AG04450 (cell line): ENCODE measurements around the gene SACS. TPM values are rescaled to one million over a fixed set of nuclear protein-coding genes. Genes with fewer than 3 reads are reported as not detected.

Source experiments
- CTCF ChIA-PET: fragments of 300-600, 350-600 bp; formaldehyde crosslinking; extraction: SDS; loops from one replicate; lab custom pipeline; 2022; ENCODE audit warnings: antibody characterized with exemption, inconsistent platforms; lab: Charles Lee
- POLR2A ChIA-PET: fragments of 350-600 bp; formaldehyde crosslinking; extraction: SDS; loops from one replicate; lab custom pipeline; 2021; ENCODE audit warnings: antibody characterized with exemption, inconsistent platforms; lab: Yijun Ruan, JAX
- DNase-seq: peaks from one replicate; pipeline ENCODE4 v3.0.0-alpha.2; 2011; ENCODE audit warnings: low read depth, low spot score
- H3K27ac ChIP-seq: one replicate; pipeline ENCODE4 v1.5.1; 2012; ENCODE audit warnings: low read depth, low read length, control low read depth
- H3K27me3 ChIP-seq: one replicate; pipeline ENCODE4 v1.6.0; 2012; ENCODE audit warnings: low read length; ENCODE audit not compliant: control insufficient read depth, insufficient read depth
- H3K4me3 ChIP-seq: 2 replicates; pipeline ENCODE4 v1.5.1; 2011; ENCODE audit warnings: mild to moderate bottlenecking, low read depth, low read length, control low read depth
- H3K9me3 ChIP-seq: 2 replicates; pipeline ENCODE4 v1.5.1; 2012; ENCODE audit warnings: low read length; ENCODE audit not compliant: control insufficient read depth, insufficient read depth
- CTCF ChIP-seq: IDR thresholded peaks from 2 replicates; pipeline ENCODE4 v1.5.1; 2011; ENCODE audit warnings: low read depth, low read length, control low read depth, inconsistent platforms
- polyA plus RNA-seq: library from polyadenylated mRNA; depleted of rRNA; stranded (reverse); fragments of >200 nt; gene quantifications from 2 replicates; pipeline ENCODE4 v1.2.3, GENCODE V29; 2011

The SACS gene
- polyA plus RNA-seq, 1 experiment: 53.9 TPM

GRCh38 chr13:23467048-23467931, 33.8 kb upstream of the SACS start:
- Histone ChIP-seq H3K4me3 (no peak overlapping the region), H3K9me3 (no peaks in the 10 kb centered on the region), H3K27me3 (no peaks in the 10 kb centered on the region), H3K27ac (peak overlapping the region; percentile 40)
- CTCF ChIA-PET: interaction anchor here (0.5 to 1.7 kb wide), 18 partner anchors 8 to 494 kb away, joined by 3 to 15 read pairs (median 4); partner anchors contain the start of genes MIPEP and TNFRSF19
- TF ChIP-seq CTCF: no peak
- POLR2A ChIA-PET: interaction anchor here (0.5 to 1.2 kb wide), 4 partner anchors 34 to 204 kb away, joined by 3 to 5 read pairs (median 4); no protein-coding TSS in a partner anchor
- DNase-seq: no peak

GRCh38 chr13:23466144-23467002, 32.9 kb upstream of the SACS start:
- peak overlapping the region; percentile 53 for H3K4me3 ChIP-seq
- TF ChIP-seq CTCF: peak; percentile 63
- H3K9me3 ChIP-seq: no peaks in the 10 kb centered on the region
- peak; percentile 42 for DNase-seq
- H3K27me3 ChIP-seq: no peaks in the 10 kb centered on the region
- CTCF ChIA-PET: interaction anchor here (0.8 to 1.7 kb wide), 11 partner anchors 9 to 433 kb away, joined by 3 to 15 read pairs (median 4); partner anchors contain the start of gene TNFRSF19
- peak overlapping the region; percentile 82 for H3K27ac ChIP-seq
- POLR2A ChIA-PET: interaction anchor here (0.5 to 0.6 kb wide), 3 partner anchors 183 to 342 kb away, joined by 3 to 5 read pairs (median 3); no protein-coding TSS in a partner anchor

- H3K27ac ChIP-seq: no peak overlapping the region
- no peak for DNase-seq
- no peaks in the 10 kb centered on the region for H3K9me3 ChIP-seq
- no peak for TF ChIP-seq CTCF
- H3K4me3 ChIP-seq: no peak overlapping the region
- ChIA-PET POLR2A (no interaction called here), CTCF (no interaction called here)
- no peaks in the 10 kb centered on the region for H3K27me3 ChIP-seq
Measured at GRCh38 chr13:23463661-23464060, 30.2 kb upstream of the SACS start.

GRCh38 chr13:23462815-23463559, 29.5 kb upstream of the SACS start:
- no peak for TF ChIP-seq CTCF
- Histone ChIP-seq H3K9me3 (no peaks in the 10 kb centered on the region), H3K4me3 (no peak overlapping the region), H3K27ac (no peak overlapping the region), H3K27me3 (no peaks in the 10 kb centered on the region)
- ChIA-PET POLR2A (no interaction called here), CTCF (interaction anchor here (0.6 kb wide), 1 partner anchor 87 kb away, joined by 3 read pairs; no protein-coding TSS in a partner anchor)
- no peak for DNase-seq
